Astrocyte of the cerebellum (primary cell): ENCODE results near the gene TNFRSF25.

Experiments
- DNase-seq: peaks from one replicate; pipeline ENCODE4 v3.0.0-alpha.2; 2011; ENCODE audit warnings: low read depth
- H3K4me3 ChIP-seq: 2 replicates; pipeline ENCODE4 v1.5.1; 2011; ENCODE audit warnings: mild to moderate bottlenecking, low read depth, low read length, moderate library complexity
- CTCF ChIP-seq: IDR thresholded peaks from 2 replicates; pipeline ENCODE4 v1.5.1; 2012; ENCODE audit warnings: low read length, low read depth, moderate library complexity, mild to moderate bottlenecking; ENCODE audit errors: missing control alignments
- in situ Hi-C: cut with HindIII; loops from 2 replicates; pipeline ENCODE4 v1.10.0; 2017; ENCODE audit warnings: low sequenced_read_pairs

Gene TNFRSF25

GRCh38 chr1:6473974-6474814 is 8.2 kb upstream of the TNFRSF25 start:
- in situ Hi-C loops = no loop called here
- no peak for TF ChIP-seq CTCF
- no peak for DNase-seq
- no peak overlapping the region for H3K4me3 ChIP-seq

- DNase-seq = no peak
- in situ Hi-C loops = no loop called here
- H3K4me3 ChIP-seq = no peak overlapping the region
- no peak for TF ChIP-seq CTCF
These were observed 7.2 kb upstream of the TNFRSF25 start for GRCh38 chr1:6473156-6473555.

- in situ Hi-C loops = no loop called here
- H3K4me3 ChIP-seq = no peak overlapping the region
- TF ChIP-seq CTCF = peak; percentile 41
- DNase-seq = no peak
These were observed 6.4 kb upstream of the TNFRSF25 start for GRCh38 chr1:6472391-6472790.

GRCh38 chr1:6471970-6472368 is 6.0 kb upstream of the TNFRSF25 start:
- DNase-seq = no peak
- in situ Hi-C loops = no loop called here
- TF ChIP-seq CTCF = no peak
- H3K4me3 ChIP-seq = no peak overlapping the region

GRCh38 chr1:6471086-6471969 is 5.4 kb upstream of the TNFRSF25 start:
- DNase-seq = no peak
- no peak for TF ChIP-seq CTCF
- in situ Hi-C loops = no loop called here
- no peak overlapping the region for H3K4me3 ChIP-seq

GRCh38 chr1:6470132-6471085 is 4.4 kb upstream of the TNFRSF25 start:
- TF ChIP-seq CTCF = no peak
- in situ Hi-C loops = no loop called here
- DNase-seq = no peak
- no peak overlapping the region for H3K4me3 ChIP-seq
